ENCODE data around the gene TSPAN18. TPM values are rescaled to one million over a fixed set of nuclear protein-coding genes. Genes with fewer than 3 reads are reported as not detected.

TSPAN18 gene
- total RNA-seq, 1 donor from 2014 or later, result 5.2 TPM

GRCh38 chr11:44839458-44840084 lies 112.8 kb downstream of the TSPAN18 start:
- H3K36me3 ChIP-seq (ENCODE audit: control insufficient read depth, insufficient read depth, low read length), result no peaks in the 10 kb centered on the region

GRCh38 chr11:44840085-44840478 lies 113.3 kb downstream of the TSPAN18 start:
- no peak for TF ChIP-seq CTCF (IDR thresholded peaks at IDR 0.05; ENCODE audit: insufficient read depth, low read length, poor library complexity, severe bottlenecking)
- peaks cover 3% of the 10 kb centered on the region for H3K27me3 ChIP-seq (ENCODE audit: control insufficient read depth, insufficient read depth, low read length)
- H3K4me3 ChIP-seq (ENCODE audit: low read depth, low read length), result no peak overlapping the region
- DNase-seq (ENCODE audit: low read depth), result no peak
- no peaks in the 10 kb centered on the region for H3K36me3 ChIP-seq (ENCODE audit: control insufficient read depth, insufficient read depth, low read length)

More at GRCh38 chr11:44839458-44840084, 112.8 kb downstream of the TSPAN18 start:
- TF ChIP-seq CTCF (IDR thresholded peaks at IDR 0.05; ENCODE audit: insufficient read depth, low read length, poor library complexity, severe bottlenecking), result no peak
- no peak overlapping the region for H3K4me3 ChIP-seq (ENCODE audit: low read depth, low read length)
- H3K27me3 ChIP-seq (ENCODE audit: control insufficient read depth, insufficient read depth, low read length), result peaks cover 8% of the 10 kb centered on the region
- DNase-seq (ENCODE audit: low read depth), result no peak

- H3K36me3 ChIP-seq (ENCODE audit: control insufficient read depth, insufficient read depth, low read length), result no peaks in the 10 kb centered on the region
- DNase-seq (ENCODE audit: low read depth), result no peak
- TF ChIP-seq CTCF (IDR thresholded peaks at IDR 0.05; ENCODE audit: insufficient read depth, low read length, poor library complexity, severe bottlenecking), result no peak
Measured at GRCh38 chr11:44840521-44841251, 113.9 kb downstream of the TSPAN18 start.

GRCh38 chr11:44842220-44842619 lies 115.5 kb downstream of the TSPAN18 start:
- H3K27me3 ChIP-seq (ENCODE audit: control insufficient read depth, insufficient read depth, low read length), result peaks cover 3% of the 10 kb centered on the region
- DNase-seq (ENCODE audit: low read depth), result peak; percentile 75
- H3K36me3 ChIP-seq (ENCODE audit: control insufficient read depth, insufficient read depth, low read length), result no peaks in the 10 kb centered on the region
- no peak for TF ChIP-seq CTCF (IDR thresholded peaks at IDR 0.05; ENCODE audit: insufficient read depth, low read length, poor library complexity, severe bottlenecking)
- H3K4me3 ChIP-seq (ENCODE audit: low read depth, low read length), result no peak overlapping the region

More at GRCh38 chr11:44840521-44841251, 113.9 kb downstream of the TSPAN18 start:
- Histone ChIP-seq H3K4me3 (ENCODE audit: low read depth, low read length) (no peak overlapping the region), H3K27me3 (ENCODE audit: control insufficient read depth, insufficient read depth, low read length) (peaks cover 3% of the 10 kb centered on the region)

- no peak for DNase-seq (ENCODE audit: low read depth)
- Histone ChIP-seq H3K36me3 (ENCODE audit: control insufficient read depth, insufficient read depth, low read length) (no peaks in the 10 kb centered on the region), H3K27me3 (ENCODE audit: control insufficient read depth, insufficient read depth, low read length) (peaks cover 14% of the 10 kb centered on the region), H3K4me3 (ENCODE audit: low read depth, low read length) (no peak overlapping the region)
- TF ChIP-seq CTCF (IDR thresholded peaks at IDR 0.05; ENCODE audit: insufficient read depth, low read length, poor library complexity, severe bottlenecking), result no peak
Measured at GRCh38 chr11:44846852-44847251, 120.1 kb downstream of the TSPAN18 start.

Measured in kidney epithelial cell (primary cell).